HepG2 (cell line): Measurements from ENCODE around the gene DNALI1. TPM values are rescaled to one million over a fixed set of nuclear protein-coding genes. Genes with fewer than 3 reads are reported as not detected.

Source experiments
- ASH2L ChIP-seq: fragments of 300-600, 200-600 bp; sonication (generic); IDR thresholded peaks from 2 replicates; pipeline ENCODE4 v1.7.0; 2017; ENCODE audit warnings: low read depth, mild to moderate bottlenecking, moderate library complexity, mixed read lengths, low read length; ENCODE audit not compliant: insufficient read length
- ETV6 ChIP-seq: sonication (generic); formaldehyde crosslinking; conservative IDR thresholded peaks from 2 replicates; pipeline ENCODE4 v1.4.0; 2020; ENCODE audit warnings: missing genetic modification reagents
- MXD1 ChIP-seq: sonication (generic); formaldehyde crosslinking; IDR thresholded peaks from 2 replicates; pipeline ENCODE4 v1.4.0; 2020; ENCODE audit warnings: mild to moderate bottlenecking, missing genetic modification reagents
- PRDM15 ChIP-seq: sonication (generic); formaldehyde crosslinking; IDR thresholded peaks from 2 replicates; pipeline ENCODE4 v1.4.0; 2020; ENCODE audit warnings: missing genetic modification reagents
- YEATS4 ChIP-seq: sonication (generic); formaldehyde crosslinking; IDR thresholded peaks from 2 replicates; pipeline ENCODE4 v1.4.0; 2020; ENCODE audit warnings: missing genetic modification reagents, borderline replicate concordance
- ZBTB3 ChIP-seq: sonication (generic); formaldehyde crosslinking; IDR thresholded peaks from 2 replicates; pipeline ENCODE4 v1.4.0; 2020; ENCODE audit warnings: low read depth, mild to moderate bottlenecking, moderate library complexity, missing genetic modification reagents, borderline replicate concordance
- ZXDC ChIP-seq: sonication (generic); formaldehyde crosslinking; IDR thresholded peaks from 2 replicates; pipeline ENCODE4 v1.5.0; 2020; ENCODE audit warnings: mild to moderate bottlenecking, missing genetic modification reagents
- polyA plus RNA-seq, 8 experiments: library from polyadenylated mRNA; depleted of rRNA in 3 of 8; stranded (reverse) in 7 of 8; unstranded in 1 of 8; fragments of >200 nt; fragmentation: Illumina TruSeq in 4 of 8; extraction: Trizol in 4 of 8; gene quantifications; 2 replicates each; pipeline versions ENCODE4 v1.2.1 to v1.2.3, GENCODE V29; 2011 to 2016; ENCODE audit warnings: low read depth in 4 of 8, missing spikeins in 1 of 8, mixed read lengths in 1 of 8; ENCODE audit not compliant: insufficient read depth in 1 of 8
- total RNA-seq, 5 experiments: library from RNA; depleted of rRNA; stranded (reverse); fragments of >200 nt; fragmentation: Illumina TruSeq; extraction: Trizol; gene quantifications; 2 replicates each; pipeline ENCODE4 v1.2.3, GENCODE V29; 2016; ENCODE audit warnings: low read depth in 1 of 5

Gene DNALI1
- total and polyA plus RNA-seq, 2 of the 13 experiments (the other 11 are each of a cell fraction or from before 2014, with no cell fraction given) = 0.42 to 0.70 TPM

- TF ChIP-seq PRDM15 (CRISPR knock-in tag) (no peak), YEATS4 (no peak), ZXDC (CRISPR knock-in tag) (no peak), ASH2L (no peak), ZBTB3 (CRISPR knock-in tag) (no peak), MXD1 (no peak), ETV6 (CRISPR knock-in tag) (no peak)
Measured at GRCh38 chr1:37519613-37520012, 37.1 kb upstream of the DNALI1 start (continued).
